HEK293 (cell line): ENCODE measurements around the gene NPDC1.
A peak's percentile ranks its signal among the peaks of the same experiment; 100 is the strongest.

Experiments used
- CTCF ChIA-PET: fragments of 350-600 bp; formaldehyde crosslinking; extraction: SDS; loops from one replicate; lab custom pipeline; 2021; ENCODE audit warnings: antibody characterized with exemption; lab: Yijun Ruan, JAX
- POLR2A ChIA-PET: fragments of 300-600 bp; formaldehyde crosslinking; extraction: SDS; loops from one replicate; lab custom pipeline; 2020; ENCODE audit warnings: antibody characterized with exemption, inconsistent platforms; lab: Yijun Ruan, JAX
- H3K27ac ChIP-seq: fragments of 200-500 bp; sonication (Bioruptor generic); 2 replicates; pipeline ENCODE4 v1.5.1; 2014; ENCODE audit warnings: low read depth, low read length, control low read depth, inconsistent platforms; ENCODE audit errors: extremely low read depth
- H3K36me3 ChIP-seq, 2 experiments: fragments of 200-500 bp in 1 of 2; sonication (Bioruptor generic) in 1 of 2; 1 replicate in 1 of 2; 2 replicates in 1 of 2; pipeline ENCODE4 v1.5.1; 2014 to 2017; ENCODE audit warnings: inconsistent platforms in 2 of 2, low read length in 2 of 2; ENCODE audit not compliant: control insufficient read depth in 2 of 2, insufficient read depth in 1 of 2
- H3K4me1 ChIP-seq: fragments of 200-500 bp; sonication (Bioruptor generic); 2 replicates; pipeline ENCODE4 v1.5.1; 2014; ENCODE audit warnings: mild to moderate bottlenecking, low read length, inconsistent platforms; ENCODE audit not compliant: control insufficient read depth, insufficient read depth
- H3K4me3 ChIP-seq: 2 replicates; pipeline ENCODE4 v1.5.1; 2011; ENCODE audit warnings: low read depth, mild to moderate bottlenecking, control low read depth, low read length, moderate library complexity
- H3K9me3 ChIP-seq: fragments of 200-500 bp; sonication (Bioruptor generic); 2 replicates; pipeline ENCODE4 v1.5.1; 2014; ENCODE audit warnings: low read depth, low read length, inconsistent platforms; ENCODE audit not compliant: control insufficient read depth, insufficient read depth
- IKZF3 ChIP-seq: fragments of 450-650 bp; IDR thresholded peaks from 2 replicates; pipeline ENCODE4 v1.5.0; 2018; ENCODE audit warnings: missing biosample characterization, mild to moderate bottlenecking, missing genetic modification characterization, moderate library complexity
- REPIN1 ChIP-seq: fragments of 450-650 bp; formaldehyde crosslinking; IDR thresholded peaks from 2 replicates; pipeline ENCODE4 v1.5.1; 2017; ENCODE audit warnings: missing biosample characterization, missing genetic modification characterization, low read depth
- SP3 ChIP-seq: fragments of 450-650 bp; formaldehyde crosslinking; IDR thresholded peaks from 2 replicates; pipeline ENCODE4 v1.5.1; 2016; ENCODE audit warnings: missing biosample characterization, missing genetic modification characterization
- ZNF121 ChIP-seq: fragments of 450-650 bp; formaldehyde crosslinking; IDR thresholded peaks from 2 replicates; pipeline ENCODE4 v1.5.1; 2016; ENCODE audit warnings: missing biosample characterization, missing genetic modification characterization
- ZNF302 ChIP-seq: fragments of 450-650 bp; formaldehyde crosslinking; IDR thresholded peaks from 2 replicates; pipeline ENCODE4 v1.5.1; 2016; ENCODE audit warnings: missing biosample characterization, missing genetic modification characterization, low read depth
- ZNF324 ChIP-seq: fragments of 450-650 bp; formaldehyde crosslinking; IDR thresholded peaks from 2 replicates; pipeline ENCODE4 v1.5.1; 2016; ENCODE audit warnings: missing biosample characterization, missing genetic modification characterization
- ZNF335 ChIP-seq: fragments of 450-650 bp; formaldehyde crosslinking; conservative IDR thresholded peaks from 2 replicates; pipeline ENCODE4 v1.5.1; 2016; ENCODE audit warnings: missing biosample characterization, missing genetic modification characterization
- ZNF426 ChIP-seq: fragments of 450-650 bp; formaldehyde crosslinking; IDR thresholded peaks from 2 replicates; pipeline ENCODE4 v1.5.1; 2017; ENCODE audit warnings: missing biosample characterization, missing genetic modification characterization, mild to moderate bottlenecking, inconsistent platforms, moderate library complexity
- ZNF514 ChIP-seq: fragments of 450-650 bp; formaldehyde crosslinking; IDR thresholded peaks from 2 replicates; pipeline ENCODE4 v1.5.1; 2016; ENCODE audit warnings: missing biosample characterization, missing genetic modification characterization
- ZNF596 ChIP-seq: fragments of 450-650 bp; IDR thresholded peaks from 2 replicates; pipeline ENCODE4 v1.5.0; 2018; ENCODE audit warnings: missing biosample characterization, mild to moderate bottlenecking, missing genetic modification characterization, moderate library complexity
- ZNF600 ChIP-seq: fragments of 450-650 bp; formaldehyde crosslinking; IDR thresholded peaks from 2 replicates; pipeline ENCODE4 v1.5.1; 2016; ENCODE audit warnings: missing biosample characterization, missing genetic modification characterization
- ZNF629 ChIP-seq: fragments of 450-650 bp; formaldehyde crosslinking; IDR thresholded peaks from 2 replicates; pipeline ENCODE4 v1.5.1; 2017; ENCODE audit warnings: missing biosample characterization, missing genetic modification characterization
- ZNF658 ChIP-seq: fragments of 450-650 bp; formaldehyde crosslinking; IDR thresholded peaks from 2 replicates; pipeline ENCODE4; 2016; ENCODE audit warnings: missing biosample characterization, missing genetic modification characterization
- ZNF660 ChIP-seq: fragments of 450-650 bp; IDR thresholded peaks from 2 replicates; pipeline ENCODE4 v1.5.1; 2018; ENCODE audit warnings: missing biosample characterization, mild to moderate bottlenecking, missing genetic modification characterization
- ZNF76 ChIP-seq: fragments of 450-650 bp; formaldehyde crosslinking; IDR thresholded peaks from 2 replicates; pipeline ENCODE4; 2016; ENCODE audit warnings: low read depth, missing biosample characterization, missing genetic modification characterization, borderline replicate concordance
- ZNF791 ChIP-seq: fragments of 450-650 bp; formaldehyde crosslinking; IDR thresholded peaks from 2 replicates; pipeline ENCODE4 v1.5.1; 2016; ENCODE audit warnings: missing biosample characterization, missing genetic modification characterization
- ZNF837 ChIP-seq: fragments of 450-650 bp; formaldehyde crosslinking; IDR thresholded peaks from 2 replicates; pipeline ENCODE4 v1.5.1; 2016; ENCODE audit warnings: missing biosample characterization, missing genetic modification characterization
- TF ChIP-seq, protein P1 (sequence below): fragments of 450-650 bp; formaldehyde crosslinking; IDR thresholded peaks from 2 replicates; pipeline ENCODE4; 2016; ENCODE audit warnings: missing biosample characterization, missing genetic modification characterization
- TF ChIP-seq, protein P2 (sequence below): fragments of 450-650 bp; formaldehyde crosslinking; IDR thresholded peaks from 2 replicates; pipeline ENCODE4 v1.5.1; 2016; ENCODE audit warnings: missing biosample characterization, missing genetic modification characterization
- TF ChIP-seq, protein P3 (sequence below): fragments of 450-650 bp; formaldehyde crosslinking; IDR thresholded peaks from 2 replicates; pipeline ENCODE4 v1.5.1; 2016; ENCODE audit warnings: missing biosample characterization, missing genetic modification characterization

The NPDC1 gene

DNA sequence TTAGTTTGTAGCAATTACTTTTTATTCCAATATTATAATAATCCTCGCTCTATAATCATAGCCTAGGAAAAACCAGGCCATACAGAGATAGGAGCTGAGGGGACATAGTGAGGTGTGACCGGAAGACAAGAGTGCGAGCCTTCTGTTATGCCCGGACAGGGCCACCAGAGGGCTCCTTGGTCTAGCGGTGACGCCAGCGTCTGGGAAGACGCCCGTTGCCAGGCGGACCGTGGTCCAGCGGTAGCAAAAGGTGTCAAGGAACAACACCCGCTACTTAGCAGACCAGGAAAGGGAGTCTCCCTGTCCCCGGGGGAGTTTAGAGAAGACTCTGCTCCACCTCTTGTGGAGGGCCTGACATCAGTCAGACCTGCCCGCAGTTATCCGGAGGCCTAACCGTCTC is 41.7 kb downstream of the NPDC1 start (continued):
- peak; percentile 56; the same call in 1 of the 2 replicates for TF ChIP-seq IKZF3 (tag by site-specific recombination)
- 0 out of 2 replicates have a peak, but pooled peaks have one; percentile 39 for TF ChIP-seq ZNF629 (tag by site-specific recombination)

DNA sequence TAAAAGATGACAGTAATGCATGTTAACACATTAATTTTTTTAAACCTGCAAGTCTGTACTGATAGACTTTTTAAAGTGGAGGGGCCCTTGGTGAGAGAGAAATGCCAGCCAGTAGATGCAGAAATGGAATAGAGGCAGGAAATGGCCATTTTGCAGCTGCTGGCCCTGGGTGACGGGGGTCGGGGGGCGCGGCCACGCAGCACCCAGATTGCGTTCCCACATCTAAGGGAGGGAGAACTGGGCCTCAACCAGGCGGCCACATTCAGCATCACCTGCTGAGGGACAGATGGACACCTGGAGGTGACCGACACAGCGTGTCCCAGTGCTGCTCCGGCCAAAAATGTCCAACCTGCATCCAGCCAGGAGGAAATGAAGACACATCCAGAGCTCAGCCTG is 43.3 kb downstream of the NPDC1 start:
- H3K9me3 ChIP-seq = no peaks in the 10 kb centered on the region
- TF ChIP-seq ZNF426 (tag by site-specific recombination) (no peak), ZNF600 (tag by site-specific recombination) (peak; percentile 11; the same call in 1 of the 2 replicates)
- no peaks in the 10 kb centered on the region for H3K36me3 ChIP-seq
- peaks cover 3% of the 10 kb centered on the region; the same call in 1 of the 2 replicates for H3K4me1 ChIP-seq
- POLR2A ChIA-PET = interaction anchor here (0.7 to 4.7 kb wide), 2 partner anchors 10 to 62 kb away, joined by 4 to 25 read pairs; partner anchors contain the start of gene PAXX
- no peak overlapping the region for H3K27ac ChIP-seq
- CTCF ChIA-PET = interaction anchor here (0.6 to 5.2 kb wide), 6 partner anchors 26 to 232 kb away, joined by 3 to 38 read pairs (median 3); partner anchors contain the start of genes ABCA2 and AJM1
- H3K4me3 ChIP-seq = no peak overlapping the region

DNA sequence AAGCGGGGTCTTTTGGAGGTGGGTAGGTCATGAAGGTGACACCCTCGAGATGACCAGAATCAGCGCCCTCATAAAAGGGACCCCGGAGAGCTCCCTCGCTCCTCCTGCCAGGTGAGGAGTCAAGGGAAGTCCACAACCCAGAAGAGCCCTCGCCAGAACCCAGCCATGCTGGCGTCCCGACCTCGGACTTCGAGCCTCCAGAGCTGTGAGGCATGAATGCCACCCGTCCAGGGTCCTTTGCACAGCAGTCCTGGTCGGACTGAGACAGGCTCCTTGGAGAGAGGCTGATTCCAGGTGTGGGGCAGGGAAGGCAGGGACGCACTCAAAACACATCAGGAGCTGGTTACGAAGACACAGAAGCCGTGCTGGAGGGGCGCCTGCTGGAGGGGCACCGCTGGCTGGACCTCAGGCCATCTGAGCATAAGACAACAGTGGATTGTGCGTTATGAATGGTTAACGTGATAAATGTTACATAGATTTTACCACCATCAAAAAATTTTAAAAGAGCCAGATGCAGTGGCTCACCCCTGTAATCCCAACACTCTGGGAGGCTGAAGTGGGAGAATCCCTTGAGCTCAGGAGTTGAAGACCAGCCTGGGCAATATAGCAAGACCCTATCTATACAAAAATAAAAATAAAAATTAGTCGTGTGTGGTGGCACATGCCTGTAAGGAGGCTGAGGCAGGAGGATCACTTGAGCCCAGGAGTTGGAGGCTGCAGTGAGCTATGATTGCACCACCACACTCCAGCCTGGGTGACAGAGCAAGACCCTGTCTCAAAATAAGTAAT is 43.9 kb downstream of the NPDC1 start:
- ChIA-PET CTCF (interaction anchor here (0.6 to 5.2 kb wide), 8 partner anchors 27 to 231 kb away, joined by 3 to 38 read pairs (median 3); partner anchors contain the start of genes ABCA2 and AJM1), POLR2A (interaction anchor here (0.7 to 4.7 kb wide), 2 partner anchors 9 to 62 kb away, joined by 4 to 25 read pairs; partner anchors contain the start of gene PAXX)
- H3K4me1 ChIP-seq = no peaks in the 10 kb centered on the region
- H3K9me3 ChIP-seq = no peaks in the 10 kb centered on the region
- TF ChIP-seq, protein P1, sequence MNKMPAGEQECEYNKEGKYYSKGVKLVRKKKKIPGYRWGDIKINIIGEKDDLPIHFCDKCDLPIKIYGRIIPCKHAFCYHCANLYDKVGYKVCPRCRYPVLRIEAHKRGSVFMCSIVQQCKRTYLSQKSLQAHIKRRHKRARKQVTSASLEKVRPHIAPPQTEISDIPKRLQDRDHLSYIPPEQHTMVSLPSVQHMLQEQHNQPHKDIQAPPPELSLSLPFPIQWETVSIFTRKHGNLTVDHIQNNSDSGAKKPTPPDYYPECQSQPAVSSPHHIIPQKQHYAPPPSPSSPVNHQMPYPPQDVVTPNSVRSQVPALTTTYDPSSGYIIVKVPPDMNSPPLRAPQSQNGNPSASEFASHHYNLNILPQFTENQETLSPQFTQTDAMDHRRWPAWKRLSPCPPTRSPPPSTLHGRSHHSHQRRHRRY = no peak
- TF ChIP-seq ZNF121 (tag by site-specific recombination) (peak; percentile 72), ZNF658 (tag by site-specific recombination) (no peak)
- H3K4me3 ChIP-seq = no peak overlapping the region
- H3K27ac ChIP-seq = no peak overlapping the region
- no peaks in the 10 kb centered on the region for H3K36me3 ChIP-seq

DNA sequence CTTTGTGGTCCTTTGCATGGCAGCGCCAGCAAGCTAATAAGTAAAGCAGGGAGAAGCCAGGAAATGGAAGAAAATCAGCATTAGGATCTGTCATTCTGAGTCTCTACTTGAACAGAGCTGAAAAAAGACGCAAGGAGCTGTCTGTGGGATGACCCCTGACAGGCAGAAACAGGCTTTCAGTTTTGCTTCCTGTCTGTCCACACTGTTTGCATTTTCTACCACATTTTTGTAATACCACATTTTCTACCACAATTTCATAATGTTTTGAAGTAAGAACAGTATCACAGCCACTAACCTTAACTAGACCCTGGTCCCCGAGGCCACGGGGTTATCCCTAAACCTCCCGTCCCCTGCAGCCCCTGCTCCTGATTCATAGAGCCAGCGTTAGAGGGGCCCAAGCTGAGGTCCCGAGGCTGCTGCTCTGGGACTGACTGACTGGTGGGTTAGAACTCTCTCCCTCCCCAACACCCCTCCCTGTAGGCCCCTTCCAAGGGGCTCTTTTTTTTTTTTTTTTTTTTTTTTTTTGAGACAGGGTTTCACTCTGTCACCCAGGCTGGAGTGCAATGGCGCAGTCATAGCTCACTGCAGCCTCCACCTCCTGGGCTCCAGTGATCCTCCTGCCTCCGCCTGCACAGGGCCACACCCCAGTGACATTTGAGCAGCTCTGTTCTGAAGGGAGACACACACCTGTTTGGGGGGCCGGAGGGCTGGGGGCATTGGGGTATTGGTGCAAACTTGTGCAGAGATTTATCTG is 45.6 kb downstream of the NPDC1 start:
- POLR2A ChIA-PET = interaction anchor here (0.6 to 4.7 kb wide), 6 partner anchors 8 to 200 kb away, joined by 3 to 25 read pairs (median 4); partner anchors contain the start of genes AJM1 and PAXX
- H3K4me1 ChIP-seq = peaks cover 5% of the 10 kb centered on the region
- H3K4me3 ChIP-seq = no peak overlapping the region
- no peaks in the 10 kb centered on the region for H3K9me3 ChIP-seq
- H3K27ac ChIP-seq = no peak overlapping the region
- CTCF ChIA-PET = interaction anchor here (0.5 to 5.4 kb wide), 7 partner anchors 29 to 194 kb away, joined by 3 to 38 read pairs (median 3); partner anchors contain the start of genes ABCA2 and FBXW5
- H3K36me3 ChIP-seq = no peaks in the 10 kb centered on the region
- TF ChIP-seq ZNF791 = no peak
- no peak for TF ChIP-seq ZNF335
- no peak for TF ChIP-seq ZNF324
- no peak for TF ChIP-seq SP3 (tag by site-specific recombination)
- no peak for TF ChIP-seq ZNF514
- TF ChIP-seq, protein P2, sequence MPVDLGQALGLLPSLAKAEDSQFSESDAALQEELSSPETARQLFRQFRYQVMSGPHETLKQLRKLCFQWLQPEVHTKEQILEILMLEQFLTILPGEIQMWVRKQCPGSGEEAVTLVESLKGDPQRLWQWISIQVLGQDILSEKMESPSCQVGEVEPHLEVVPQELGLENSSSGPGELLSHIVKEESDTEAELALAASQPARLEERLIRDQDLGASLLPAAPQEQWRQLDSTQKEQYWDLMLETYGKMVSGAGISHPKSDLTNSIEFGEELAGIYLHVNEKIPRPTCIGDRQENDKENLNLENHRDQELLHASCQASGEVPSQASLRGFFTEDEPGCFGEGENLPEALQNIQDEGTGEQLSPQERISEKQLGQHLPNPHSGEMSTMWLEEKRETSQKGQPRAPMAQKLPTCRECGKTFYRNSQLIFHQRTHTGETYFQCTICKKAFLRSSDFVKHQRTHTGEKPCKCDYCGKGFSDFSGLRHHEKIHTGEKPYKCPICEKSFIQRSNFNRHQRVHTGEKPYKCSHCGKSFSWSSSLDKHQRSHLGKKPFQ (tag by site-specific recombination) = no peak
- no peak for TF ChIP-seq REPIN1 (tag by site-specific recombination)
- TF ChIP-seq ZNF302 (tag by site-specific recombination) = no peak
- no peak for TF ChIP-seq ZNF426 (tag by site-specific recombination)
- TF ChIP-seq ZNF660 (tag by site-specific recombination) = no peak
- TF ChIP-seq, protein P3, sequence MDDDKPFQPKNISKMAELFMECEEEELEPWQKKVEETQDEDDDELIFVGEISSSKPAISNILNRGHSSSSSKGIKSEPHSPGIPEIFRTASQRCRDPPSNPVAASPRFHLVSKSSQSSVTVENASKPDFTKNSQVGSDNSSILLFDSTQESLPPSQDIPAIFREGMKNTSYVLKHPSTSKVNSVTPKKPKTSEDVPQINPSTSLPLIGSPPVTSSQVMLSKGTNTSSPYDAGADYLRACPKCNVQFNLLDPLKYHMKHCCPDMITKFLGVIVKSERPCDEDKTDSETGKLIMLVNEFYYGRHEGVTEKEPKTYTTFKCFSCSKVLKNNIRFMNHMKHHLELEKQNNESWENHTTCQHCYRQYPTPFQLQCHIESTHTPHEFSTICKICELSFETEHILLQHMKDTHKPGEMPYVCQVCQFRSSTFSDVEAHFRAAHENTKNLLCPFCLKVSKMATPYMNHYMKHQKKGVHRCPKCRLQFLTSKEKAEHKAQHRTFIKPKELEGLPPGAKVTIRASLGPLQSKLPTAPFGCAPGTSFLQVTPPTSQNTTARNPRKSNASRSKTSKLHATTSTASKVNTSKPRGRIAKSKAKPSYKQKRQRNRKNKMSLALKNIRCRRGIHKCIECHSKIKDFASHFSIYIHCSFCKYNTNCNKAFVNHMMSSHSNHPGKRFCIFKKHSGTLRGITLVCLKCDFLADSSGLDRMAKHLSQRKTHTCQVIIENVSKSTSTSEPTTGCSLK (tag by site-specific recombination) = no peak
- no peak for TF ChIP-seq ZNF76
- no peak for TF ChIP-seq ZNF596 (tag by site-specific recombination)
- no peak for TF ChIP-seq ZNF837 (tag by site-specific recombination)
